H1 (cell line): ENCODE measurements around the gene HLA-E. TPM values are rescaled to one million over a fixed set of nuclear protein-coding genes. Genes with fewer than 3 reads are reported as not detected.

Experiments used
- CTCF ChIA-PET: fragments of 300-600 bp; sonication (Branson Sonifier 250); formaldehyde crosslinking; loops from one replicate; lab custom pipeline; 2021; ENCODE audit not compliant: partially characterized antibody; lab: Charles Lee
- POLR2A ChIA-PET: fragments of 300-600 bp; sonication (Branson Sonifier 250); formaldehyde crosslinking; loops from one replicate; lab custom pipeline; 2021; ENCODE audit warnings: inconsistent platforms; ENCODE audit not compliant: partially characterized antibody; lab: Charles Lee
- DNase-seq, 2 experiments: peaks; one replicate each; pipeline versions ENCODE4 v3.0.0 to v3.0.0-alpha.2; 2010 to 2022; ENCODE audit warnings: low spot score in 2 of 2, low read depth in 1 of 2, mixed read lengths in 1 of 2
- FAIRE-seq: peaks from 2 replicates; lab custom pipeline; 2011; peaks lifted over from hg19 to GRCh38; lab: Jason Lieb, UNC
- H2AFZ ChIP-seq: 2 replicates; pipeline ENCODE4 v1.8.1; 2012; ENCODE audit warnings: low read length, inconsistent platforms
- H2AK5ac ChIP-seq: 2 replicates; pipeline ENCODE4 v1.6.1; 2013; ENCODE audit warnings: low read depth, low read length
- H2BK120ac ChIP-seq: replicated peaks from 2 replicates; pipeline ENCODE3; 2013; ENCODE audit warnings: low read depth, low read length, inconsistent platforms
- H2BK12ac ChIP-seq: 2 replicates; pipeline ENCODE4 v1.6.1; 2013; ENCODE audit warnings: low read depth, low read length
- H2BK15ac ChIP-seq: 2 replicates; pipeline ENCODE4 v1.6.1; 2013; ENCODE audit warnings: low read length
- H2BK20ac ChIP-seq: 2 replicates; pipeline ENCODE4 v1.6.1; 2013; ENCODE audit warnings: low read length
- H2BK5ac ChIP-seq: 2 replicates; pipeline ENCODE4 v1.6.1; 2013; ENCODE audit warnings: low read depth, low read length
- H3K14ac ChIP-seq: 2 replicates; pipeline ENCODE4 v1.6.1; 2013; ENCODE audit warnings: inconsistent platforms; ENCODE audit not compliant: insufficient read length
- H3K18ac ChIP-seq: 2 replicates; pipeline ENCODE4 v1.6.1; 2013; ENCODE audit warnings: low read length; ENCODE audit errors: extremely low read depth
- H3K23ac ChIP-seq: 2 replicates; pipeline ENCODE4 v1.6.1; 2013; ENCODE audit warnings: inconsistent platforms; ENCODE audit not compliant: insufficient read length
- H3K23me2 ChIP-seq: 2 replicates; pipeline ENCODE4 v1.6.1; 2013; ENCODE audit warnings: low read depth, low read length
- H3K27ac ChIP-seq: 2 replicates; pipeline ENCODE4 v1.6.1; 2011; ENCODE audit warnings: low read depth, low read length, inconsistent platforms
- H3K27me3 ChIP-seq, 4 experiments: replicated peaks in 1 of 4; 1 replicate in 1 of 4; 2 replicates in 3 of 4; pipeline versions ENCODE4 v1.6.1 to v1.8.1; 2011 to 2013; ENCODE audit warnings: low read length in 3 of 4, mild to moderate bottlenecking in 3 of 4, inconsistent platforms in 2 of 4, mixed read lengths in 2 of 4, moderate library complexity in 1 of 4; ENCODE audit not compliant: control insufficient read depth in 3 of 4, insufficient read depth in 3 of 4; ENCODE audit errors: extremely low read depth in 1 of 4
- H3K36me3 ChIP-seq, 4 experiments: 2 replicates each; pipeline versions ENCODE4 v1.6.1 to v1.8.1; 2011 to 2013; ENCODE audit warnings: mild to moderate bottlenecking in 4 of 4, low read length in 3 of 4, moderate library complexity in 2 of 4, control low read depth in 1 of 4, inconsistent platforms in 1 of 4; ENCODE audit not compliant: insufficient read depth in 4 of 4, control insufficient read depth in 2 of 4
- H3K4ac ChIP-seq: replicated peaks from 2 replicates; pipeline ENCODE3; 2013; ENCODE audit warnings: low read length, low read depth, mixed read lengths, inconsistent platforms; ENCODE audit not compliant: insufficient read length
- H3K4me1 ChIP-seq, 4 experiments: replicated peaks in 1 of 4; 1 replicate in 1 of 4; 2 replicates in 3 of 4; pipeline versions ENCODE4 v1.6.1 to v1.8.1; 2011 to 2013; ENCODE audit warnings: low read length in 3 of 4, inconsistent platforms in 2 of 4, mixed read lengths in 1 of 4; ENCODE audit not compliant: insufficient read depth in 4 of 4, control insufficient read depth in 3 of 4
- H3K4me2 ChIP-seq, 2 experiments: 2 replicates each; pipeline versions ENCODE4 v1.6.1 to v1.8.1; 2011 to 2013; ENCODE audit warnings: low read depth in 2 of 2, low read length in 2 of 2, control low read depth in 1 of 2, inconsistent platforms in 1 of 2, mild to moderate bottlenecking in 1 of 2; ENCODE audit not compliant: insufficient read depth in 1 of 2
- H3K4me3 ChIP-seq, 4 experiments: fragments of 200-600, 300-600 bp in 1 of 4; sonication (generic), shearing (Covaris generic), sonication (Bioruptor Twin) in 1 of 4; 2 replicates each; pipeline versions ENCODE4 v1.5.1 to v1.8.1; 2011 to 2016; ENCODE audit warnings: low read length in 4 of 4, low read depth in 3 of 4, control low read depth in 2 of 4, inconsistent platforms in 2 of 4, mild to moderate bottlenecking in 2 of 4, mixed read lengths in 1 of 4, moderate library complexity in 1 of 4; ENCODE audit not compliant: insufficient read depth in 2 of 4; ENCODE audit errors: extremely low read depth in 1 of 4
- H3K56ac ChIP-seq: replicated peaks from 2 replicates; pipeline ENCODE3; 2013; ENCODE audit warnings: low read depth, mild to moderate bottlenecking, mixed read lengths, low read length, inconsistent platforms; ENCODE audit not compliant: insufficient read length
- H3K79me1 ChIP-seq: 2 replicates; pipeline ENCODE4 v1.6.1; 2013; ENCODE audit warnings: low read depth, low read length, control low read depth
- H3K79me2 ChIP-seq, 2 experiments: 2 replicates each; pipeline versions ENCODE4 v1.6.1 to v1.8.1; 2012 to 2013; ENCODE audit warnings: low read length in 2 of 2, mild to moderate bottlenecking in 2 of 2, inconsistent platforms in 1 of 2; ENCODE audit not compliant: insufficient read depth in 2 of 2, control insufficient read depth in 1 of 2
- H3K9ac ChIP-seq, 4 experiments: replicated peaks in 1 of 4; 1 replicate in 1 of 4; 2 replicates in 3 of 4; pipeline versions ENCODE4 v1.6.1 to v1.8.1; 2011 to 2013; ENCODE audit warnings: low read depth in 3 of 4, low read length in 3 of 4, control low read depth in 2 of 4, mild to moderate bottlenecking in 2 of 4, moderate library complexity in 2 of 4, inconsistent platforms in 1 of 4; ENCODE audit errors: extremely low read depth in 1 of 4
- H3K9me3 ChIP-seq, 2 experiments: 2 replicates each; pipeline versions ENCODE4 v1.6.1 to v1.8.1; 2012 to 2013; ENCODE audit warnings: mild to moderate bottlenecking in 2 of 2, moderate library complexity in 2 of 2, control low read depth in 1 of 2, inconsistent platforms in 1 of 2, low read depth in 1 of 2, low read length in 1 of 2, mixed read lengths in 1 of 2; ENCODE audit not compliant: insufficient read depth in 2 of 2
- H4K20me1 ChIP-seq, 2 experiments: replicated peaks in 1 of 2; 2 replicates each; pipeline versions ENCODE3 to v1.8.1; 2011 to 2013; ENCODE audit warnings: inconsistent platforms in 2 of 2, low read length in 2 of 2, mild to moderate bottlenecking in 1 of 2; ENCODE audit not compliant: insufficient read depth in 2 of 2, control insufficient read depth in 1 of 2
- H4K5ac ChIP-seq: 2 replicates; pipeline ENCODE4 v1.6.1; 2013; ENCODE audit warnings: low read length, low read depth, mixed read lengths, inconsistent platforms; ENCODE audit not compliant: insufficient read length
- H4K8ac ChIP-seq: 2 replicates; pipeline ENCODE4 v1.8.0; 2013; ENCODE audit warnings: mild to moderate bottlenecking, moderate library complexity, low read length, inconsistent platforms; ENCODE audit not compliant: insufficient read depth; ENCODE audit errors: extremely low read depth
- H4K91ac ChIP-seq: replicated peaks from 2 replicates; pipeline ENCODE3; 2013; ENCODE audit warnings: low read length, mixed read lengths, inconsistent platforms; ENCODE audit not compliant: insufficient read length
- ATF2 ChIP-seq: IDR thresholded peaks from 2 replicates; pipeline ENCODE4 v1.6.1; 2012; ENCODE audit warnings: low read length, inconsistent platforms
- BCL11A ChIP-seq, 2 experiments: IDR thresholded peaks; one replicate each; pipeline ENCODE4 v1.6.1; 2011; ENCODE audit warnings: low read depth in 2 of 2, low read length in 2 of 2, mild to moderate bottlenecking in 2 of 2
- CTBP2 ChIP-seq: IDR thresholded peaks from 2 replicates; pipeline ENCODE4 v1.7.0; 2011; ENCODE audit warnings: borderline replicate concordance, mild to moderate bottlenecking, moderate library complexity, mixed read lengths, low read length; ENCODE audit not compliant: insufficient read depth, insufficient read length
- EZH2 ChIP-seq: fragments of 200-600 bp; sonication (generic); IDR thresholded peaks from 2 replicates; pipeline ENCODE4 v1.7.1; 2012; ENCODE audit warnings: low read depth, mild to moderate bottlenecking, moderate library complexity, low read length, inconsistent platforms; ENCODE audit not compliant: severe bottlenecking
- HDAC6 ChIP-seq: IDR thresholded peaks from one replicate; pipeline ENCODE4 v1.7.1; 2012; ENCODE audit warnings: low read depth, mild to moderate bottlenecking, inconsistent platforms, low read length, moderate library complexity
- NANOG ChIP-seq: IDR thresholded peaks from 2 replicates; pipeline ENCODE4 v1.6.1; 2011; ENCODE audit warnings: low read length, low read depth, mild to moderate bottlenecking, inconsistent platforms; ENCODE audit not compliant: insufficient read depth, poor library complexity, severe bottlenecking
- SIRT6 ChIP-seq: IDR thresholded peaks from one replicate; pipeline ENCODE4 v1.7.1; 2012; ENCODE audit warnings: low read length, inconsistent platforms
- SP2 ChIP-seq: IDR thresholded peaks from 2 replicates; pipeline ENCODE4 v1.6.1; 2012; ENCODE audit warnings: mild to moderate bottlenecking, low read length, inconsistent platforms
- TCF12 ChIP-seq: IDR thresholded peaks from 2 replicates; pipeline ENCODE4 v1.6.1; 2011; ENCODE audit warnings: low read depth, mild to moderate bottlenecking, low read length
- WGBS, 2 experiments: shearing (Covaris generic) in 1 of 2; methylation state at CpG; one replicate each; pipeline versions ENCODE4 v1.1.6 to v1.1.7; 2013 to 2015; ENCODE audit warnings: low lambda C conversion rate in 2 of 2, mixed read lengths in 2 of 2, inconsistent platforms in 1 of 2, low coverage in 1 of 2, missing lambda C conversion rate in 1 of 2; ENCODE audit not compliant: insufficient replicate concordance in 2 of 2, insufficient coverage in 1 of 2, insufficient read length in 1 of 2; ENCODE audit errors: extremely low coverage in 1 of 2, missing lambda C conversion rate in 1 of 2; 5-methylcytosine and 5-hydroxymethylcytosine counted together
- polyA plus RNA-seq, 7 experiments: library from polyadenylated mRNA; depleted of rRNA in 3 of 7; stranded (reverse) in 5 of 7; unstranded in 2 of 7; fragments of >200 nt in 5 of 7; fragments of 200-250 nt in 2 of 7; gene quantifications; 1 replicate in 5 of 7; 2 replicates in 1 of 7; 4 replicates in 1 of 7; pipeline versions ENCODE4 v1.2.1 to v1.2.3, GENCODE V29; 2011 to 2013; ENCODE audit warnings: missing spikeins in 2 of 7, mixed read lengths in 2 of 7
- total RNA-seq: library from RNA; stranded (reverse); fragmentation: NEBNext Ultra II Directional; extraction: Animal tissue kit (Norgen Biotek cat#: 25700); gene quantifications from 2 replicates; pipeline ENCODE4 v1.2.1, GENCODE V29; 2021

Gene HLA-E
- total and polyA plus RNA-seq, 2 of the 8 experiments (the other 6 are each of a cell fraction or from before 2014, with no cell fraction given) = 20.2 to 28.0 TPM

DNA sequence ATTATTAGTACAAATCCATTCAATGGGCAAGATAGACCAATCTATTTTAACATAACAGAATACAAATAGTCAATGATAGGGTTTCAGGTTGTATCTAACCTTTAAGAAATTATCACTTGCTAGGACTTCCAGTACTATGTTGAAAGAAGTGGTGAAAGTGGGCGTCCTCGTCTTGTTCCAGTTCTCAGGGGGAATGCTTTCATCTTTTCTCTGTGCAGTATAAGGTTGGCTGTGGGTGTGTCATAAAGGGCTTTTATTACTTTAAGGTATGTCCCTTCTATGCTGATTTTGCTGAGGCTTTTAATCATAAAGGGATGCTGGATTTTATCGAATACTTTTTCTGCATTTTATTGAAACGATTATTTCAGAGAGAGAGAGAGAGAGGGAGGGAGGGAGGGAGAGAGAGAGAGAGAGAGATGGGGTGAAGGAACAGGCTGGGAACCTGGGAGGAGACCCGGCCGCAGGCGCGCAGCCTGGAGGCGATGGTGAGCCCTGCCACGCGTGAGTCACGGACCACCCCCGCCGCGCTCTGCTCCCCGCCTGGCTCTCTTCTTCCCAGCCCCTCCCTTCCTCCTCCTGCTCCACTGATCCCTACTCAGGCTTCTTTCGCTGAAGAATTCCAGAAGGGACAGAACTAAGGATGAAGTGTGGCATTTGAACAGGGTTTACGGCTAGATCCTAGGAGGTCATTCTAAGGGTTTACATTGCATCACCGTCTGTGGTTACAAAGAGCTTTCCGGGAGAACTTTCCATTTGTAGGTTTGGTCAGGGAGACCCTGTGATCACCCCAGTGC is 45.5 kb upstream of the HLA-E start:
- peaks cover 0 to 4% (median 2%) of the 10 kb centered on the region in 4 experiments; a peak in 2 of 7 replicates for H3K27me3 ChIP-seq
- TF ChIP-seq ATF2 (no peak), NANOG (no peak), SIRT6 (no peak), TCF12 (no peak), SP2 (no peak), CTBP2 (no peak), EZH2 (no peak), HDAC6 (no peak), BCL11A (IDR thresholded peaks at IDR 0.05; ENCODE audit: low read depth in 2 of 2, low read length in 2 of 2) (no peak)

More for the DNA sequence above, 45.5 kb upstream of the HLA-E start:
- WGBS, 2 experiments = 54% methylated on average over 9 of the region's 20 CpGs; no CpG with 5 or more reads in 1 of the 2 experiments
- FAIRE-seq (no peak), DNase-seq (no peak)
- Histone ChIP-seq H3K4me1 (peaks cover 0 to 5% (median 1%) of the 10 kb centered on the region in 4 experiments; a peak in 2 of 7 replicates), H3K27ac (no peak overlapping the region), H3K9ac (no peak overlapping the region), H3K4ac (no peak overlapping the region), H3K79me2 (no peaks in the 10 kb centered on the region), H3K36me3 (no peaks in the 10 kb centered on the region), H4K5ac (no peak overlapping the region), H3K23me2 (no peaks in the 10 kb centered on the region; the same call in 1 of the 2 replicates), H4K8ac (no peak overlapping the region), H3K79me1 (no peaks in the 10 kb centered on the region), H4K91ac (no peak overlapping the region), H3K4me3 (peak overlapping the region; percentile 15 to 48 (median 24); a peak in 5 of 8 replicates), H2BK15ac (no peak overlapping the region), H4K20me1 (no peaks in the 10 kb centered on the region), H3K18ac (no peak overlapping the region), H2BK12ac (no peak overlapping the region), H3K56ac (no peak overlapping the region), H2BK5ac (no peak overlapping the region), H3K4me2 (peak overlapping the region; percentile 53 to 58), H3K23ac (no peak overlapping the region), H3K9me3 (no peaks in the 10 kb centered on the region), H3K14ac (no peak overlapping the region), H2BK20ac (no peak overlapping the region), H2AK5ac (no peak overlapping the region), H2AFZ (peak overlapping the region; percentile 70), H2BK120ac (no peak overlapping the region)
- POLR2A ChIA-PET = interaction anchor here (0.9 kb wide), 1 partner anchor 92 kb away, joined by 3 read pairs; no protein-coding TSS in a partner anchor
- CTCF ChIA-PET = no interaction called here
